GM12878 (cell line): Measurements from ENCODE around the gene ABHD1. TPM values are rescaled to one million over a fixed set of nuclear protein-coding genes. Genes with fewer than 3 reads are reported as not detected.

Experiments
- CEBPB ChIP-seq, 2 experiments: fragments of 150-350 bp in 1 of 2; IDR thresholded peaks; 2 replicates each; pipeline ENCODE4 v1.6.1; 2012 to 2014; ENCODE audit warnings: low read depth in 2 of 2, low read length in 2 of 2, borderline replicate concordance in 1 of 2, inconsistent platforms in 1 of 2
- KAT2A ChIP-seq: conservative IDR thresholded peaks from 2 replicates; pipeline ENCODE4 v1.6.1; 2011; ENCODE audit warnings: low read depth, low read length; ENCODE audit not compliant: control insufficient read depth
- MXI1 ChIP-seq: fragments of 150-350 bp; IDR thresholded peaks from 2 replicates; pipeline ENCODE4 v1.6.1; 2011; ENCODE audit warnings: low read depth, mild to moderate bottlenecking, inconsistent platforms, low read length, improper control_type of control experiment
- NBN ChIP-seq: fragments of 450-650 bp; IDR thresholded peaks from 2 replicates; pipeline ENCODE4 v1.6.1; 2016
- SMAD5 ChIP-seq: IDR thresholded peaks from 2 replicates; pipeline ENCODE4 v1.6.1; 2016; ENCODE audit warnings: antibody characterized with exemption, low read depth
- ZNF24 ChIP-seq: fragments of 450-650 bp; IDR thresholded peaks from 2 replicates; pipeline ENCODE4 v1.6.1; 2017; ENCODE audit warnings: antibody characterized with exemption, mild to moderate bottlenecking
- polyA plus RNA-seq, 11 experiments: library from polyadenylated mRNA; depleted of rRNA in 4 of 11; unstranded in 6 of 11; stranded (reverse) in 5 of 11; fragments of >200 nt; fragmentation: Nextera tagmentation in 4 of 11; fragmentation: Illumina TruSeq in 1 of 11; extraction: Ambion mirVana in 4 of 11; extraction: Trizol in 1 of 11; gene quantifications; 1 replicate in 1 of 11; 2 replicates in 10 of 11; pipeline versions ENCODE4 v1.2.1 to v1.2.3, GENCODE V29; 2011 to 2016; ENCODE audit warnings: inconsistent platforms in 2 of 11, missing spikeins in 2 of 11, low read depth in 1 of 11
- total RNA-seq, 4 experiments: library from RNA; depleted of rRNA in 3 of 4; stranded (reverse); fragments of >200 nt in 3 of 4; fragmentation: Illumina TruSeq in 1 of 4; extraction: Trizol in 1 of 4; gene quantifications; 2 replicates each; pipeline versions ENCODE4 v1.2.1 to v1.2.3, GENCODE V29; 2013 to 2021
- TF ChIP-seq, protein P1 (sequence below): fragments of 450-650 bp; IDR thresholded peaks from 2 replicates; pipeline ENCODE4 v1.6.1; 2017; ENCODE audit warnings: low read depth, mild to moderate bottlenecking, moderate library complexity
- TF ChIP-seq, protein P2 (sequence below): fragments of 450-650 bp; formaldehyde crosslinking; IDR thresholded peaks from 2 replicates; pipeline ENCODE4 v1.4.0; 2020; ENCODE audit warnings: mild to moderate bottlenecking, moderate library complexity

The ABHD1 gene
- total and polyA plus RNA-seq, 10 of the 15 experiments (the other 5 are each of a cell fraction or from before 2014, with no cell fraction given) = 0.04 to 0.35 (median 0.17) TPM; not detected in 2

DNA sequence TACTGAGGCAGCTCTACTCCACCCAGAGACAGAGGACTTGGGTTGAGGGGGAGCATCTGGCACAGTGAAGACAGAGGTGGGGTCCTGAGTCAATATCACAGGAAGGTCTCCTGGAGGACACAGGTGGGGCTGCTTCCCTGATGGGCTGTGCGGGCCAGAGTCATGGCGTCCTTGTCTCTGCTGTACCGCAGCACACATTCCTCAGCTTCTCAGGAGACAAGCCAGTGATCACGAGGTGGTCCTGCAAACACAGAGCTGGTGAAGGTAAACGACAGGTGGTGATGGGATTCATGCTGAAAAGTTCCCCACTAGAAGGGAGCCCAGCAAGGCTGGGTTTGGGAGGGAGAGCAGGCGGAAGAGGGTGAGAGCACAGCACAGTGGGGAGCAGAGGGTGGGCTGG, 34.9 kb downstream of the ABHD1 start (continued):
- TF ChIP-seq MXI1 = no peak
- no peak for TF ChIP-seq KAT2A
- no peak for TF ChIP-seq SMAD5
- TF ChIP-seq, protein P1, sequence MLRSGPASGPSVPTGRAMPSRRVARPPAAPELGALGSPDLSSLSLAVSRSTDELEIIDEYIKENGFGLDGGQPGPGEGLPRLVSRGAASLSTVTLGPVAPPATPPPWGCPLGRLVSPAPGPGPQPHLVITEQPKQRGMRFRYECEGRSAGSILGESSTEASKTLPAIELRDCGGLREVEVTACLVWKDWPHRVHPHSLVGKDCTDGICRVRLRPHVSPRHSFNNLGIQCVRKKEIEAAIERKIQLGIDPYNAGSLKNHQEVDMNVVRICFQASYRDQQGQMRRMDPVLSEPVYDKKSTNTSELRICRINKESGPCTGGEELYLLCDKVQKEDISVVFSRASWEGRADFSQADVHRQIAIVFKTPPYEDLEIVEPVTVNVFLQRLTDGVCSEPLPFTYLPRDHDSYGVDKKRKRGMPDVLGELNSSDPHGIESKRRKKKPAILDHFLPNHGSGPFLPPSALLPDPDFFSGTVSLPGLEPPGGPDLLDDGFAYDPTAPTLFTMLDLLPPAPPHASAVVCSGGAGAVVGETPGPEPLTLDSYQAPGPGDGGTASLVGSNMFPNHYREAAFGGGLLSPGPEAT = no peak
- no peak for TF ChIP-seq CEBPB (IDR thresholded peaks at IDR 0.05; ENCODE audit: borderline replicate concordance in 1 of 2, low read depth in 2 of 2, low read length in 2 of 2)
- TF ChIP-seq, protein P2, sequence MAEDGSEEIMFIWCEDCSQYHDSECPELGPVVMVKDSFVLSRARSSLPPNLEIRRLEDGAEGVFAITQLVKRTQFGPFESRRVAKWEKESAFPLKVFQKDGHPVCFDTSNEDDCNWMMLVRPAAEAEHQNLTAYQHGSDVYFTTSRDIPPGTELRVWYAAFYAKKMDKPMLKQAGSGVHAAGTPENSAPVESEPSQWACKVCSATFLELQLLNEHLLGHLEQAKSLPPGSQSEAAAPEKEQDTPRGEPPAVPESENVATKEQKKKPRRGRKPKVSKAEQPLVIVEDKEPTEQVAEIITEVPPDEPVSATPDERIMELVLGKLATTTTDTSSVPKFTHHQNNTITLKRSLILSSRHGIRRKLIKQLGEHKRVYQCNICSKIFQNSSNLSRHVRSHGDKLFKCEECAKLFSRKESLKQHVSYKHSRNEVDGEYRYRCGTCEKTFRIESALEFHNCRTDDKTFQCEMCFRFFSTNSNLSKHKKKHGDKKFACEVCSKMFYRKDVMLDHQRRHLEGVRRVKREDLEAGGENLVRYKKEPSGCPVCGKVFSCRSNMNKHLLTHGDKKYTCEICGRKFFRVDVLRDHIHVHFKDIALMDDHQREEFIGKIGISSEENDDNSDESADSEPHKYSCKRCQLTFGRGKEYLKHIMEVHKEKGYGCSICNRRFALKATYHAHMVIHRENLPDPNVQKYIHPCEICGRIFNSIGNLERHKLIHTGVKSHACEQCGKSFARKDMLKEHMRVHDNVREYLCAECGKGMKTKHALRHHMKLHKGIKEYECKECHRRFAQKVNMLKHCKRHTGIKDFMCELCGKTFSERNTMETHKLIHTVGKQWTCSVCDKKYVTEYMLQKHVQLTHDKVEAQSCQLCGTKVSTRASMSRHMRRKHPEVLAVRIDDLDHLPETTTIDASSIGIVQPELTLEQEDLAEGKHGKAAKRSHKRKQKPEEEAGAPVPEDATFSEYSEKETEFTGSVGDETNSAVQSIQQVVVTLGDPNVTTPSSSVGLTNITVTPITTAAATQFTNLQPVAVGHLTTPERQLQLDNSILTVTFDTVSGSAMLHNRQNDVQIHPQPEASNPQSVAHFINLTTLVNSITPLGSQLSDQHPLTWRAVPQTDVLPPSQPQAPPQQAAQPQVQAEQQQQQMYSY (CRISPR knock-in tag) = no peak
- TF ChIP-seq NBN = no peak
- TF ChIP-seq ZNF24 = no peak
- TF ChIP-seq, all 136 proteins: peak for 0
